GM10248 (cell line): ENCODE data around the gene AFP.

Experiments used
- CTCF ChIA-PET: fragments of 300-600 bp; sonication (Branson Sonifier 250); formaldehyde crosslinking; extraction: SDS; loops from one replicate; lab custom pipeline; 2021; ENCODE audit warnings: antibody characterized with exemption; lab: Yijun Ruan, JAX
- POLR2A ChIA-PET: fragments of 350-650 bp; sonication (Branson Sonifier 250); formaldehyde crosslinking; extraction: SDS; loops from one replicate; lab custom pipeline; 2020; ENCODE audit warnings: antibody characterized with exemption; lab: Yijun Ruan, JAX
- DNase-seq: peaks from one replicate; pipeline ENCODE4 v3.0.0; 2012; ENCODE audit errors: extremely low spot score
- CTCF ChIP-seq: IDR thresholded peaks from 2 replicates; pipeline ENCODE4 v1.5.1; 2012; ENCODE audit warnings: mild to moderate bottlenecking, low read depth; ENCODE audit errors: extremely low read depth, missing control alignments, control extremely low read depth

Gene AFP

GRCh38 chr4:73439445-73439844 lies 3.4 kb downstream of the AFP start:
- no peak for DNase-seq
- ChIA-PET CTCF (interaction anchor here (1.8 to 2.0 kb wide), 3 partner anchors 11 to 98 kb away, joined by 5 to 8 read pairs (median 8); no protein-coding TSS in a partner anchor), POLR2A (no interaction called here)
- no peak for TF ChIP-seq CTCF

GRCh38 chr4:73439991-73440390 lies 4.0 kb downstream of the AFP start:
- CTCF ChIA-PET: interaction anchor here (2.0 kb wide), 1 partner anchor 99 kb away, joined by 5 read pairs; no protein-coding TSS in a partner anchor
- no peak for DNase-seq
- POLR2A ChIA-PET: no interaction called here
- TF ChIP-seq CTCF: no peak

GRCh38 chr4:73440653-73441052 lies 4.6 kb downstream of the AFP start:
- DNase-seq: no peak
- POLR2A ChIA-PET: no interaction called here
- no peak for TF ChIP-seq CTCF
- CTCF ChIA-PET: interaction anchor here (2.0 kb wide), 1 partner anchor 99 kb away, joined by 5 read pairs; no protein-coding TSS in a partner anchor

GRCh38 chr4:73442275-73442674 lies 6.3 kb downstream of the AFP start:
- ChIA-PET CTCF (interaction anchor here (6.3 kb wide), 1 partner anchor 101 kb away, joined by 55 read pairs; no protein-coding TSS in a partner anchor), POLR2A (no interaction called here)
- DNase-seq: no peak
- no peak for TF ChIP-seq CTCF

GRCh38 chr4:73443224-73443623 lies 7.2 kb downstream of the AFP start:
- CTCF ChIA-PET: interaction anchor here (1.1 to 6.3 kb wide), 5 partner anchors 15 to 130 kb away, joined by 3 to 55 read pairs (median 5); no protein-coding TSS in a partner anchor

GRCh38 chr4:73445383-73446335 lies 9.6 kb downstream of the AFP start:
- ChIA-PET CTCF (interaction anchor here (0.7 to 6.3 kb wide), 46 partner anchors 8 to 1119 kb away, joined by 3 to 55 read pairs (median 4); no protein-coding TSS in a partner anchor), POLR2A (no interaction called here)
- no peak for DNase-seq
- no peak for TF ChIP-seq CTCF

More at GRCh38 chr4:73443224-73443623, 7.2 kb downstream of the AFP start:
- no peak for TF ChIP-seq CTCF
- POLR2A ChIA-PET: no interaction called here
- no peak for DNase-seq
